ENCODE data around the gene NUDT16.
"Not testable (repeated sequence)": the region's sequence is repeated elsewhere in the genome, so short reads cannot be mapped to it uniquely, and the experiment has no call there.

The NUDT16 gene

DNA sequence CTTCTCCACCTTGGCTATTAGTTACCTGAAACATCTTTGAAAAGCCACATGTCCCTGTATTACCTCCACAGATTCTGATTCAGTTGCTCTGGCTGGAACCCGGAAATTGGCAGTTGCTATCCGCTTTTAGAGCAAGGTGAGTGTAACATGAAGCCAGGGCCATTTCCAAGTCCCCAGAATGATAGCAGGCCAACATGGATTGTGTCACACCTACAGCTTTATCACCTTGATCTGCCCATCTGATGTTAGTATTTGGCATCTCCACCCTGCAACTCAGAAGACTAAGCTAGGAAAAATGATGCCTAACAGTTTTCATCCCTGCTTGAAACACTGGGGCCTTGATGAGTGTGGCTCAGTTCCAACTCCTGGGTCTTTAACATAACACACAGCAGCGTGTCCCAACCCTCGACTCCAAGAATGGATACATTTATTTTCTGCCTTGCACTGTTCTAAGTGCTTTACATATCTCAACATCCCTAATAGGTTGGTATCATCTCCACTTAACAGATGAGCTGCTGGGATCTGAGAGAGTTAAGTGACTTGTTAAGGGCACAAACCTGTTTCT, 21.3 kb upstream of the NUDT16 start:
- no peak overlapping the region for H3K4me3 ChIP-seq (ENCODE audit: low read length)
- no peak overlapping the region for H3K27ac ChIP-seq (ENCODE audit: low read depth, low read length)

DNA sequence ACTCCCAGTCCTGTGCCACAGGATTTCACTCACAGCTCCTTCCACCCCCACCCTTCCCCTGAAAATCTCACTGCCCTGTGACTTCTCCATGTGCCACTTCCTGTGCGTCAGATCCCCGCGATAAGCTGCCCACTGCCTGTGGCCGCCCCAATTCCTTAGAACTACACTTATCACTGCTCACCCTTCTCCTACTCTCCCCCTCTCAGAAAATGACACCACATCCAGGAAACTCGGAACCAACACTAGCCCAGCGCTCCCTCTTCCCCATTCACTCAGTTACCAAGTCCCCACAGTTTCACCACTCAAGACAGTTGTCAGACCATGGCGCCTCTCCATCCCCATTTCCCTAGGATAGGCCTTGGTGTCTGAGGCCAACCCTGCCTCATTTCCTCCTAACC, 20.5 kb upstream of the NUDT16 start:
- peak overlapping the region; percentile 77 for H3K4me3 ChIP-seq (ENCODE audit: low read length)
- H3K4me1 ChIP-seq (ENCODE audit: control insufficient read depth, insufficient read depth, low read length); H3K27me3 ChIP-seq (ENCODE audit: control insufficient read depth, insufficient read depth, low read length); H3K9ac ChIP-seq (ENCODE audit: low read length); H3K27ac ChIP-seq (ENCODE audit: low read depth, low read length); H3K36me3 ChIP-seq (ENCODE audit: control insufficient read depth, insufficient read depth, low read length): not testable (repeated sequence)

More for the DNA sequence above, 21.3 kb upstream of the NUDT16 start:
- H3K4me1 ChIP-seq (ENCODE audit: control insufficient read depth, insufficient read depth, low read length): peaks cover 2% of the 10 kb centered on the region
- no peaks in the 10 kb centered on the region for H3K36me3 ChIP-seq (ENCODE audit: control insufficient read depth, insufficient read depth, low read length)
- no peaks in the 10 kb centered on the region for H3K27me3 ChIP-seq (ENCODE audit: control insufficient read depth, insufficient read depth, low read length)
- no peak overlapping the region for H3K9ac ChIP-seq (ENCODE audit: low read length)

DNA sequence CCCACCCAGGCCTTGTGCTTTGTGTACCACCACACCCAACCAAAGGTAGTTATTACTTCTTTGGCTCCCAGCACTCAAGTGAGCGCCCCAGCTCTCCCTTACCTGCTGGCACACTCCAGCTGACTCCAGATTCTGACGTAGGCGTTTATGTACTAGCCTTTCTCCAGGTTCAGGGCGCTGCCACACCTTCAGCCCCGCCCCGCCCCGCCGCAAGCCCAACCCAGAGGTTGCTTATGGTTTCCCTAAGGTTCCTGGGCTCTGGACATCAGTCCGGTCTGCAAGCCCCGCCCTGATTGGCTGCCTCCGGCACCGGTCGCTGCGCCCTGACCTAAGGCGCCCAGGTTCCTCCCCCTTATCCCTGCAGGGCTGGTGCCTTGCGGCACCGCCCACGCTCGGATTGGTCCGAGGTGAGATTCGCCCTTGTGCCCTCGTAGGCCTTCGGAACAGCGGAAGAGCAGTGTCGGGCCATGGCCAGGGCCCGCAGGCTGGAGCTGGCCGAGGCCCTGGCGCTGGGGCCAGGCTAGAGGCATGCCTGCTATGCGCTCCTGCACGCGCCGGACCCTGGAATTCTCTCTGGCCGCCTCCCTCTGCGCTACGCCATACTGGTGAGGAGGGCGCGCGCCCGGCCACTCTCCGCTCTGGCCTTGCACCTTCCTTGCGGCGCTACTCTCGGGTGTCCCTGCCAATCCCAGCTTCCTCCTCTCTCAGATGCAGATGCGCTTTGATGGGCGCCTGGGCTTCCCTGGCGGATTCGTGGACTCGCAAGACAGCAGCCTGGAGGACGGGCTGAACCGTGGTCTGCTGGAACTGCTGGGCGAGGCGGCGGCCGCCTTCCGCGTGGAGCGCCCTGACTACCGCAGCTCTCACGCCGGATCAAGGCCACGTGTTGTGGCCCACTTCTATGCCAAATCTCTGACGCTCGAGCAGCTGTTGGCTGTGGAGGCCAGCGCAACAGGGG, 19.8 kb upstream of the NUDT16 start:
- Histone ChIP-seq H3K4me1 (ENCODE audit: control insufficient read depth, insufficient read depth, low read length) (peaks cover 2% of the 10 kb centered on the region), H3K9ac (ENCODE audit: low read length) (peak overlapping the region; percentile 6), H3K4me3 (ENCODE audit: low read length) (peak overlapping the region; percentile 77), H3K27ac (ENCODE audit: low read depth, low read length) (no peak overlapping the region), H3K36me3 (ENCODE audit: control insufficient read depth, insufficient read depth, low read length) (no peaks in the 10 kb centered on the region), H3K27me3 (ENCODE audit: control insufficient read depth, insufficient read depth, low read length) (no peaks in the 10 kb centered on the region)

DNA sequence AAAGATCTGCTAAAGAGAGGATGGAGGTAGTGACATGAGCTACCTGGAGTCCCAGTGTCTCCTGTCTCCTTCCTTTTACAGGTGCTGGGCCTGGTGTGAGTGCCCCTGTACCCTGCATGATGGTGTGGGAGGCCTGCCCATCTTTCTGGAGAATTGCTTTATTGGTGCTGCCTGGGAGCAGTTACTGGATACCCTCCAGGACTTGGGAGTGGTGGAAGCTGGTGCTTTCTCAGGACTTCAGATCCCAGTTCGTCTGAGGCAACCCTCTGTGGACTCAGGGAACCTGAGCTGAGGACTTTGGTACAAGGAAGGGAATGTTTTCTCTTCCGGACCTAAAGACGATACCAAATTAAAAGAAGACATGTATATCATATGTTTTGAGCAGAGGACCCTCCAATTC, 18.3 kb upstream of the NUDT16 start:
- Histone ChIP-seq H3K36me3 (ENCODE audit: control insufficient read depth, insufficient read depth, low read length) (no peaks in the 10 kb centered on the region), H3K27ac (ENCODE audit: low read depth, low read length) (no peak overlapping the region), H3K9ac (ENCODE audit: low read length) (no peak overlapping the region), H3K4me3 (ENCODE audit: low read length) (no peak overlapping the region), H3K27me3 (ENCODE audit: control insufficient read depth, insufficient read depth, low read length) (no peaks in the 10 kb centered on the region), H3K4me1 (ENCODE audit: control insufficient read depth, insufficient read depth, low read length) (peaks cover 2% of the 10 kb centered on the region)

DNA sequence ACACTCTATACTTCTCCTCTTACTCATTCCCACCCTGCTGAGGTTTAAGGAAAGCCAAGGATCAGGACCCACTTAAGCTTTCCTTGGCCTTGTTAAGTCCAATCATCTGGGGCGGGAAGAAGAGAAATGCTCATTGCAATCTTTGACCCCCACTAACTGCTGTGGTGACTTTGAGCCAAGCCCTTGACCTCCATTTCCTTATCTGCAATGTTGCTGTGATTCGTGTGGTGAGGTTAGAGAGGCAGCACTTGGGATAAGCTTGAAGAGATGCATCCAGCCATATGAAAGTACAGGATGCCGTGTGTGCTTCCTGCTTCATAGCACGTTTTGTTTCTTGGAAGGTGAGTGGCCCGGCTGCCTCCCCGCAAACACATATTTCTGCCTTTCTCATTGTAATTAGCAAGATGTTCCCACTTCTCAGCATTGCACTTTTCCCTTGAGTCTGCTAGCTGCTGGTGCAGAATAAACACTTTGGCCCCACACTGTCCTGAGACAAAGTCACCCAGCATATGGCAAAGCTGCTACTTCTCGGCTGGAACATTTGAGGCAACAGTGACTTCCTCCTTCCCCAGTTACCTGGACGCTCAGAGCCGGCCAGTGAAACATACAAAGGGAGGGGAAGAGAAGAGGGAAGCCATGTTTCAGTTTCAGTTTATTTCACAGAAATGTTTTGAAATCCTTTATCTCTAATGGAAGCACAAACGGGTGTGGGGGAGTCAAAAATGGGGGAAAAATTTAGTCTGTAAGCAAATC, 10.5 kb upstream of the NUDT16 start:
- no peak overlapping the region for H3K9ac ChIP-seq (ENCODE audit: low read length)
- peaks cover 6% of the 10 kb centered on the region for H3K36me3 ChIP-seq (ENCODE audit: control insufficient read depth, insufficient read depth, low read length)
- no peaks in the 10 kb centered on the region for H3K4me1 ChIP-seq (ENCODE audit: control insufficient read depth, insufficient read depth, low read length)
- H3K27me3 ChIP-seq (ENCODE audit: control insufficient read depth, insufficient read depth, low read length): no peaks in the 10 kb centered on the region
- no peak overlapping the region for H3K4me3 ChIP-seq (ENCODE audit: low read length)
- H3K27ac ChIP-seq (ENCODE audit: low read depth, low read length): no peak overlapping the region

DNA sequence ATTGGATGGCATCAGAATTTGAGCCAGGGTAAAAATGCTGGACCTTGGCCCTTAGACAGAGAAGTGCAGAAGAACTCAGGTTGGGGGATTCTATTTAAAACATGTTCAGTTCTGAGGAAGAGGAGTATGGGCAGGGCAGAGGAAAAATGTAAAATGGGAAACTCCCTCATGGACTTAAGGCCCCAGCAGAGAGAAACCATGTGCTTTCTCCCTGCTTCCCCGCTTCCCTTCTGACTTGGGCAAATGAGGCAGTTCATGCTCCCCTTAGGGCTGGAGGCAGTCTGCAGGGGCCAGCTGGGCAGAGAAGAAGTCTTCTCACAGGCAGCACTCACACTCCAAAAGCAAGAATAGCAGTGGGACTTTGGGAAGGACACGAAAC, 9.9 kb upstream of the NUDT16 start:
- Histone ChIP-seq H3K9ac (ENCODE audit: low read length) (no peak overlapping the region), H3K36me3 (ENCODE audit: control insufficient read depth, insufficient read depth, low read length) (peaks cover 6% of the 10 kb centered on the region), H3K27me3 (ENCODE audit: control insufficient read depth, insufficient read depth, low read length) (no peaks in the 10 kb centered on the region), H3K4me1 (ENCODE audit: control insufficient read depth, insufficient read depth, low read length) (no peaks in the 10 kb centered on the region), H3K27ac (ENCODE audit: low read depth, low read length) (no peak overlapping the region), H3K4me3 (ENCODE audit: low read length) (no peak overlapping the region)

DNA sequence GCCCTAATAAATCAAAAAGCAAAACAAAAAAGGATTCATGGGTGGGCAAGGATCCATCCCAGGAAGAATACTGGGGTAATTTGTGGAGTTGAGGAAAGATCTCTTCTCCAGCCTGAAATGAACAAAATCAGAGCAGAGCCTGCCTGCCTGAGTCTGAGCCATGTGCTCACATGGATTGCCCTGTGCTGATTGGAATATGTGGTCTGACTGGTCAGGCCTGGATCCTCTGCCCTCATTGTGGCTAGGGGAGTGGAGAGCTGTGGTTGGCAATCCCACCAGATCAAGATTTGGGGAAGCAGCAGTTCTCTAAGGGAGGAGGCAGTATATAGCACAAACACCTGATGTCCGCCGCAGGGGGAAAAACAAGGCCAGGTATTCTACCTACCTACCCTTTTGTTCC, 6.8 kb upstream of the NUDT16 start:
- H3K9ac ChIP-seq (ENCODE audit: low read length): no peak overlapping the region
- H3K4me3 ChIP-seq (ENCODE audit: low read length): no peak overlapping the region
- no peaks in the 10 kb centered on the region for H3K27me3 ChIP-seq (ENCODE audit: control insufficient read depth, insufficient read depth, low read length)
- H3K36me3 ChIP-seq (ENCODE audit: control insufficient read depth, insufficient read depth, low read length): peaks cover 6% of the 10 kb centered on the region
- H3K4me1 ChIP-seq (ENCODE audit: control insufficient read depth, insufficient read depth, low read length): no peaks in the 10 kb centered on the region
- H3K27ac ChIP-seq (ENCODE audit: low read depth, low read length): no peak overlapping the region

DNA sequence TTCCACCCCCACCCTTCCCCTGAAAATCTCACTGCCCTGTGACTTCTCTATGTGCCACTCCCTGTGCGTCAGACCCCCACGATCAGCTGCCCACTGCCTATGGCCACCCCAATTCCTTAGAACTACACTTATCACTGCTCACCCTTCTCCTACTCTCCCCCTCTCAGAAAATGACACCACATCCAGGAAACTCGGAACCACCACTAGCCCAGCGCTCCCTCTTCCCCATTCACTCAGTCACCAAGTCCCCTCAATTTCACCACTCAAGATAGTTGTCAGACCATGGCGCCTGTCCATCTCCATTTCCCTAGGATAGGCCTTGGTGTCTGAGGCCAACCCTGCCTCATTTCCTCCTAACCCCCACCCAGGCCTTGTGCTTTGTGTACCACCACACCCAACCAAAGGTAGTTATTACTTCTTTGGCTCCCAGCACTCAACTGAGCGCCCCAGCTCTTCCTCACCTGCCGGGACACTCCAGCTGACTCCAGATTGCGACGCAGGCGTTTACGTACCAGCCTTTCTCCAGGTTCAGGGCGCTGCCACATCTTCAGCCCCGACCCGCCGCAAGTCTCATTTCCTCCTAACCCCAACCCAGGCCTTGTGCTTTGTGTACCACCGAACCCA, 641 bp upstream of the NUDT16 start:
- Histone ChIP-seq H3K9ac (ENCODE audit: low read length) (peak overlapping the region; percentile 90), H3K4me3 (ENCODE audit: low read length) (peak overlapping the region; percentile 98), H3K27ac (ENCODE audit: low read depth, low read length) (peak overlapping the region; percentile 82)
- H3K4me1 ChIP-seq (ENCODE audit: control insufficient read depth, insufficient read depth, low read length); H3K27me3 ChIP-seq (ENCODE audit: control insufficient read depth, insufficient read depth, low read length); H3K36me3 ChIP-seq (ENCODE audit: control insufficient read depth, insufficient read depth, low read length): not testable (repeated sequence)

DNA sequence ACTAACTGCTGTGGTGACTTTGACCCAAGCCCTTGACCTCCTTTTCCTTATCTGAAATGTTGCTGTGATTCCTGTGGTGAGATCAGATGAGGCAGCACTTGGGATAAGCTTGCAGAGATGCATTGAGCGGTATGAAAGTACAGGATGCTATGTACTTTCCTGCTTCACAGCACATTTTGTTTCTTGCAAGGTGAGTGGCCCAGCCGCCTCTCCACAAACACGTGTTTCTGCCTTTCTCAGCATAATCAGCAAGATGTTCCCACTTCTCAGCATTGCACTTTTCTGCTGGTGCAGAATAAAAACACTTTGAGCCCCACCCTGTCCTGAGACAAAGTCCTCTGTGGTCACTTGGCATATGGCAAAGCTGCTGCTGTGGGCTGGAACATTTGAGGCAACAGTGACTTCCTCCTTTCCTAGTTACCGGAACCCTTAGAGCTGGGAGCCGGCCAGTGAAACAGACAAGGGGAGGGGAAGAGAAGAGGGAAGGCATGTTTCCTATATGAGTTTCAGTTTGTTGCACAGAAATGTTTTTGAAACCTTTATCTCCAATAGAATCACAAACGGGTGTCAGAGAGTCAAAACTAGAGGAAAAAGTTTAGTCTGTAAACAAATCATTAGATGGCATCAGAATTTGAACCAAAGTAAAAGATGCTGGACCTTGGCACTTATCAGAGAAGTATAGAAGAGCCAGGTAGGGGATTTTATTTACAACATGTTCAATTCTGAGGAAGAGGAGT, 5.0 kb downstream of the NUDT16 start:
- Histone ChIP-seq H3K27ac (ENCODE audit: low read depth, low read length) (peak overlapping the region; percentile 21), H3K27me3 (ENCODE audit: control insufficient read depth, insufficient read depth, low read length) (no peaks in the 10 kb centered on the region), H3K4me1 (ENCODE audit: control insufficient read depth, insufficient read depth, low read length) (peaks cover 11% of the 10 kb centered on the region), H3K4me3 (ENCODE audit: low read length) (peak overlapping the region; percentile 35), H3K9ac (ENCODE audit: low read length) (no peak overlapping the region), H3K36me3 (ENCODE audit: control insufficient read depth, insufficient read depth, low read length) (peaks cover 11% of the 10 kb centered on the region)

DNA sequence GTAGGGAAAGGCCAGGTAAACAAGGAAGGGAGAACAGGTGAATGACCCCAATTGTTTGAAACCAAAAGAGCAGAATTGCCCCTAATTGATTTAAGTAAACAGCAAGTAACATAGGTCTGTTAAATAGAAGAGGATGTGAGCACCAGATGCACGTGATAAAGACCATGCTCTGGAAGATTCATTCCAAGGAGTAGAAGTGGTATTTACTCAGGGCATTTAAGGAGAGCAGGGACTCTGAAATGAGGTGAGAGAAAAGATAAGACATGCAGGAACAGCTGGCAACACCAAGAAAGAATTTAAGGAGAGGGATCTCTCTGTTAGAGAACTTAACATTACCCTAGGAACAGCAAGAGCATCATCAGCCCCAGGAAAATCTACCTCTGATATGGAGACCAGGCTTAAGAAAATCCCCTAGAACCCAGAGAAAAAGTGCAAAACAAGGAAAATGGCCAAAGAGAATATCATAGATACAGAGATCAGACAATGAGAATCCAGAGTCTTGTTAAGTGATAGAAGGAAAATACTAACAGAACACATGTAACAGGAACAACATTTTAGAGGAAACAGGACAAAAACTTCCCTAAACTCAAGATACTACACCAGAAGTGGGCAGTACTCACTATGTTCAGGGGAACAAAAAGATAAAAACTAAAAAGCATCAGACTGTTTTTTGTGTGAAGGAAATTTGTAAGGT, 6.4 kb downstream of the NUDT16 start:
- Histone ChIP-seq H3K27me3 (ENCODE audit: control insufficient read depth, insufficient read depth, low read length) (no peaks in the 10 kb centered on the region), H3K4me3 (ENCODE audit: low read length) (no peak overlapping the region), H3K36me3 (ENCODE audit: control insufficient read depth, insufficient read depth, low read length) (peaks cover 11% of the 10 kb centered on the region), H3K9ac (ENCODE audit: low read length) (no peak overlapping the region), H3K4me1 (ENCODE audit: control insufficient read depth, insufficient read depth, low read length) (peaks cover 4% of the 10 kb centered on the region), H3K27ac (ENCODE audit: low read depth, low read length) (no peak overlapping the region)

DNA sequence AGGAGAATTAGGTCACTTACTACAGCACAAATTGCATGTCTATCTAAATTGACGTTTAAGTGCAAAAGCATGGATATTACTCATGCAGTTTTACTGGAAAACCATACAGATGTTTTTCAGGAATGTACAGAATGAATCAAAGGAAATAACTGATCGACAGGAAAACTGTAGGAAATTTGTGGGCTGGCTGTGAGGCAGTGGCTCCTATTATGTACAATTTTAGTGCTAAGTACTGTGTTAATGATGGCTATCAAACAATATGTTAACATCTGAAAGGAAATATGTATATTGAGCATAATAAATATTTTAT, 6.9 kb downstream of the NUDT16 start:
- Histone ChIP-seq H3K27ac (ENCODE audit: low read depth, low read length) (no peak overlapping the region), H3K4me1 (ENCODE audit: control insufficient read depth, insufficient read depth, low read length) (peaks cover 4% of the 10 kb centered on the region), H3K4me3 (ENCODE audit: low read length) (no peak overlapping the region), H3K27me3 (ENCODE audit: control insufficient read depth, insufficient read depth, low read length) (no peaks in the 10 kb centered on the region), H3K36me3 (ENCODE audit: control insufficient read depth, insufficient read depth, low read length) (peaks cover 11% of the 10 kb centered on the region), H3K9ac (ENCODE audit: low read length) (no peak overlapping the region)
